ENCODE measurements around the gene VWA8. TPM values are rescaled to one million over a fixed set of nuclear protein-coding genes. Genes with fewer than 3 reads are reported as not detected.

VWA8 gene
- total and polyA plus RNA-seq, 7 donors, result 3.0 to 37.5 (median 24.7) TPM

DNA sequence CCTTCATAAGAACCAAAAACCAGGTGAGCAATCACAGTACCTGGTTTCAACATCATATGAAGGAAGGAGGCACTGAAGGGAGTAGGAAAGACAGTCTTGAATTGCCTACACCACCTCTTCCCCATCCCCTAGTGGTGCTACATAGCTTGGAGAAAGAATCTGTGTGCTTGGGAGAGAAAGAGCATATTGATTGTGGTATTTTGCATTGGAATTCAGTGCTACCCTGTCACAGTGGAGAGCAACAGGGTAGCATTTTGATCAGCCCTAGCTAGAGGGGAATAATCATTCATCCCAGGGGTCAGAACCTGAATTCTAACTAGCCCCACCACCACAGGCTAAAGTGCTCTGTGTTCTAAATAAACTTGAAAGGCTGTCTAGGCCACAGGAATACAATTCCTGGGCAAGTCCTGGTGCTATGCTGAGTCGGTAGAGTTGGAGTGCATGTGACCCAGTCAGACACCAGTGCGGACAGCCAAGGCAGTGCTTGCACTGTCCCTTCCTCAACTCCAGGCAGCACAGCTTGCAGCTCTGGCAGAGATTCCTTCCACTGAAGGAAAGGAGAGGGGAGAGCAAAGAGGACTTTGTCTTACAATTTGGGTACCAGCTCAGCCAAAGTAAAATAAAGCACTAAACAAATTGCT lies 158.7 kb downstream of the VWA8 start:
- Histone ChIP-seq H3K27me3 (no peaks in the 10 kb centered on the region), H3K4me1 (no peaks in the 10 kb centered on the region), H3K27ac (no peak overlapping the region), H3K9me3 (no peaks in the 10 kb centered on the region), H3K36me3 (peaks cover 0 to 9% (median 0%) of the 10 kb centered on the region in 4 donors), H3K4me3 (no peak overlapping the region)
- no peak for TF ChIP-seq POLR2A (IDR thresholded peaks at IDR 0.05)
- no peak for TF ChIP-seq CTCF (IDR thresholded peaks at IDR 0.05)
- TF ChIP-seq EP300 (IDR thresholded peaks at IDR 0.05), result no peak
- TF ChIP-seq POLR2AphosphoS5 (IDR thresholded peaks at IDR 0.05), result no peak
- WGBS, 2 donors, result 96 to 99% methylated on average over 2 of the region's 2 CpGs
- intact Hi-C loops (cut with DNase I), result no loop called here
- no peak for DNase-seq

- TF ChIP-seq CTCF (IDR thresholded peaks at IDR 0.05) (no peak), POLR2AphosphoS5 (IDR thresholded peaks at IDR 0.05) (no peak), POLR2A (IDR thresholded peaks at IDR 0.05) (no peak), EP300 (IDR thresholded peaks at IDR 0.05) (no peak)
- no peaks in the 10 kb centered on the region for H3K4me1 ChIP-seq
- H3K4me3 ChIP-seq, result no peak overlapping the region
- H3K36me3 ChIP-seq, result no peaks in the 10 kb centered on the region
- intact Hi-C loops (cut with DNase I), result no loop called here
- no peak overlapping the region for H3K27ac ChIP-seq
- DNase-seq, result no peak
- H3K27me3 ChIP-seq, result no peaks in the 10 kb centered on the region
- no peaks in the 10 kb centered on the region for H3K9me3 ChIP-seq
These were observed 169.9 kb downstream of the VWA8 start for GRCh38 chr13:41791056-41791455.

GRCh38 chr13:41788552-41788951 lies 172.4 kb downstream of the VWA8 start:
- H3K9me3 ChIP-seq, result no peaks in the 10 kb centered on the region
- H3K27me3 ChIP-seq, result no peaks in the 10 kb centered on the region
- TF ChIP-seq POLR2A (IDR thresholded peaks at IDR 0.05) (no peak), EP300 (IDR thresholded peaks at IDR 0.05) (no peak), POLR2AphosphoS5 (IDR thresholded peaks at IDR 0.05) (no peak)
- no peak overlapping the region for H3K27ac ChIP-seq
- H3K4me3 ChIP-seq, result no peak overlapping the region
- 61 to 86% methylated on average over 4 of the region's 4 CpGs for WGBS, 2 donors
- H3K4me1 ChIP-seq, result no peaks in the 10 kb centered on the region
- intact Hi-C loops (cut with DNase I), result no loop called here
- no peak for DNase-seq
- no peaks in the 10 kb centered on the region for H3K36me3 ChIP-seq

- WGBS, 2 donors, result 87 to 92% methylated on average over 6 of the region's 6 CpGs
- Histone ChIP-seq H3K27ac (no peak overlapping the region), H3K27me3 (no peaks in the 10 kb centered on the region), H3K9me3 (no peaks in the 10 kb centered on the region), H3K36me3 (no peaks in the 10 kb centered on the region), H3K4me1 (peaks cover 0 to 12% (median 10%) of the 10 kb centered on the region in 4 donors), H3K4me3 (no peak overlapping the region)
- intact Hi-C loops (cut with DNase I), result no loop called here
- DNase-seq, result no peak
- no peak for TF ChIP-seq EP300 (IDR thresholded peaks at IDR 0.05)
- no peak for TF ChIP-seq CTCF (IDR thresholded peaks at IDR 0.05)
- TF ChIP-seq POLR2A (IDR thresholded peaks at IDR 0.05), result no peak
These were observed 175.3 kb downstream of the VWA8 start for GRCh38 chr13:41785402-41786172.

DNA sequence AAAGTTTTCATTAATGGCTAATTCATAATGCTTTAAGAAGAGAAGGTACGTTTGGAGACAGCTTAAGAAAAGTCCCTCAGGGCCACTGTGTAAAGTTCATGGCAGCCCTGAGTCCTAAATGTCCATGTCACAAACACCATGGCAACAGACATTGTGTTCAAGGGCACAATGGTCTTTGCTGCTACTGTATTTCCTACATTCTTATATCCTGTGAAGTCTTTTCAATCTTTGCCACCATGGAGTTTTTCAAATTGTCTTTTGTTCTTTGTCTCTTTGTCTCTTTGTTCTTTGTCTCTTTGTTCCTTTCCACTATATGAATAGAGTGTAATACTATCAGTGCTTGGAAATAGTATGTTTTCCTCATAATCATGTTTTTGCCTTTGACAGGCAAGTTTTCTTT lies 178.8 kb downstream of the VWA8 start:
- WGBS, 2 donors, result 78 to 81% methylated on average over 1 of the region's 1 CpG
- Histone ChIP-seq H3K4me3 (no peak overlapping the region), H3K36me3 (peaks cover 0 to 4% (median 0%) of the 10 kb centered on the region in 4 donors), H3K9me3 (no peaks in the 10 kb centered on the region), H3K27ac (no peak overlapping the region), H3K27me3 (no peaks in the 10 kb centered on the region), H3K4me1 (peaks cover 0 to 16% (median 11%) of the 10 kb centered on the region in 4 donors)
- no peak for DNase-seq
- TF ChIP-seq POLR2A (IDR thresholded peaks at IDR 0.05) (no peak), CTCF (IDR thresholded peaks at IDR 0.05) (no peak), POLR2AphosphoS5 (IDR thresholded peaks at IDR 0.05) (no peak), EP300 (IDR thresholded peaks at IDR 0.05) (no peak)
- intact Hi-C loops (cut with DNase I), result no loop called here
